GM19468 (cell line): ENCODE data around the gene SMIM20.
A peak's percentile ranks its signal among the peaks of the same experiment; 100 is the strongest.
"Not testable (repeated sequence)": the region's sequence is repeated elsewhere in the genome, so short reads cannot be mapped to it uniquely, and the experiment has no call there.

Experiments
- ATAC-seq: cut with Tn5 transposase; IDR thresholded peaks from one replicate; pipeline ENCODE4 v1.9.1; 2021; ENCODE audit warnings: mild to moderate bottlenecking, moderate library complexity, moderate number of reproducible peaks; ENCODE audit not compliant: unreplicated experiment; ENCODE audit errors: extremely low read depth

SMIM20 gene

GRCh38 chr4:25889589-25890503 is 24.2 kb upstream of the SMIM20 start:
- ATAC-seq, result no peak

GRCh38 chr4:25890571-25891485 is 23.2 kb upstream of the SMIM20 start:
- no peak for ATAC-seq

GRCh38 chr4:25892796-25893195 is 21.2 kb upstream of the SMIM20 start:
- ATAC-seq, result no peak

- ATAC-seq, result no peak
These were observed 17.1 kb upstream of the SMIM20 start for GRCh38 chr4:25896776-25897539.

GRCh38 chr4:25900310-25900709 is 13.7 kb upstream of the SMIM20 start:
- ATAC-seq, result no peak

GRCh38 chr4:25901030-25901430 is 13.0 kb upstream of the SMIM20 start:
- ATAC-seq, result no peak

- ATAC-seq, result peak; percentile 42
These were observed 9.9 kb upstream of the SMIM20 start for GRCh38 chr4:25903900-25904747.

- ATAC-seq, result no peak
These were observed 9.3 kb upstream of the SMIM20 start for GRCh38 chr4:25904748-25905082.

- ATAC-seq, result no peak
These were observed 8.6 kb upstream of the SMIM20 start for GRCh38 chr4:25905371-25905770.

- not testable (repeated sequence) for ATAC-seq
These were observed 7.9 kb upstream of the SMIM20 start for GRCh38 chr4:25906113-25906512.

GRCh38 chr4:25908491-25908901 is 5.5 kb upstream of the SMIM20 start:
- no peak for ATAC-seq

- no peak for ATAC-seq
These were observed 2.7 kb upstream of the SMIM20 start for GRCh38 chr4:25911356-25911755.

- ATAC-seq, result peak; percentile 17
These were observed 767 bp upstream of the SMIM20 start for GRCh38 chr4:25913056-25913850.

GRCh38 chr4:25914670-25915352 is 791 bp downstream of the SMIM20 start:
- no peak for ATAC-seq

- ATAC-seq, result no peak
These were observed 1.3 kb downstream of the SMIM20 start for GRCh38 chr4:25915353-25915705.

GRCh38 chr4:25916870-25917269 is 2.9 kb downstream of the SMIM20 start:
- no peak for ATAC-seq

GRCh38 chr4:25919676-25920075 is 5.7 kb downstream of the SMIM20 start:
- no peak for ATAC-seq

GRCh38 chr4:25921922-25922321 is 7.9 kb downstream of the SMIM20 start:
- no peak for ATAC-seq
